CD4-positive, alpha-beta T cell treated with Interleukin-21 for 1 hour (primary cell): ENCODE measurements around the gene PURA.
A peak's percentile ranks its signal among the peaks of the same experiment; 100 is the strongest.

ENCODE experiments used
- DNase-seq: peaks from one replicate; pipeline ENCODE4 v3.0.0-alpha.2; 2020

PURA gene

GRCh38 chr5:140110646-140110957 is 3.3 kb upstream of the PURA start:
- no peak for DNase-seq

GRCh38 chr5:140111011-140111858 is 2.7 kb upstream of the PURA start:
- no peak for DNase-seq

- DNase-seq = no peak
These were observed 1.9 kb upstream of the PURA start for GRCh38 chr5:140111859-140112551.

- no peak for DNase-seq
These were observed 1.2 kb upstream of the PURA start for GRCh38 chr5:140112685-140113179.

- DNase-seq = peak; percentile 36
These were observed 670 bp upstream of the PURA start for GRCh38 chr5:140113180-140113698.

GRCh38 chr5:140114341-140115185 is 654 bp downstream of the PURA start:
- peak; percentile 41 for DNase-seq

GRCh38 chr5:140115186-140115500 is 1.2 kb downstream of the PURA start:
- DNase-seq = no peak

- DNase-seq = no peak
These were observed 2.8 kb downstream of the PURA start for GRCh38 chr5:140116716-140117115.

- DNase-seq = no peak
These were observed 3.6 kb downstream of the PURA start for GRCh38 chr5:140117523-140117922.

- DNase-seq = no peak
These were observed 4.5 kb downstream of the PURA start for GRCh38 chr5:140118302-140118936.

- no peak for DNase-seq
These were observed 11.7 kb downstream of the PURA start, which contains the start of gene IGIP for GRCh38 chr5:140125637-140126036. Gene IGIP (plus strand): TSS chr5:140125937. CDS start chr5:140128477, 2,540 bp downstream.

- no peak for DNase-seq
These were observed 12.6 kb downstream of the PURA start for GRCh38 chr5:140126315-140127012.

GRCh38 chr5:140128376-140128775 is 14.5 kb downstream of the PURA start:
- no peak for DNase-seq

GRCh38 chr5:140130949-140131733 is 17.2 kb downstream of the PURA start:
- DNase-seq = no peak

GRCh38 chr5:140131967-140132409 is 18.1 kb downstream of the PURA start:
- no peak for DNase-seq

- DNase-seq = no peak
These were observed 19.7 kb downstream of the PURA start for GRCh38 chr5:140133514-140134167.

- DNase-seq = no peak
These were observed 20.5 kb downstream of the PURA start for GRCh38 chr5:140134277-140134935.

- no peak for DNase-seq
These were observed 21.2 kb downstream of the PURA start for GRCh38 chr5:140135127-140135526.

GRCh38 chr5:140136624-140137023 is 22.7 kb downstream of the PURA start:
- no peak for DNase-seq

- no peak for DNase-seq
These were observed 26.5 kb downstream of the PURA start for GRCh38 chr5:140140435-140140834.
